Common myeloid progenitor, CD34-positive (primary cell): ENCODE results near the gene CCNQ.

Experiments
- CTCF ChIA-PET: fragments of 350-600 bp; sonication (Branson Sonifier 250); formaldehyde crosslinking; loops from one replicate; lab custom pipeline; 2021; ENCODE audit warnings: antibody characterized with exemption; lab: Charles Lee
- POLR2A ChIA-PET: fragments of 350-600 bp; sonication (Branson Sonifier 250); formaldehyde crosslinking; loops from one replicate; lab custom pipeline; 2021; ENCODE audit warnings: antibody characterized with exemption; lab: Charles Lee
- DNase-seq, 3 donors: peaks; one replicate each; pipeline versions ENCODE4 v3.0.0 to v3.0.0-alpha.2; 2013
- H3K27ac ChIP-seq, 2 experiments: 1 replicate in 1 of 2; 2 replicates in 1 of 2; pipeline ENCODE4 v1.7.0; 2013; ENCODE audit warnings: inconsistent platforms in 2 of 2, low read length in 2 of 2, mild to moderate bottlenecking in 2 of 2, low read depth in 1 of 2, moderate library complexity in 1 of 2; ENCODE audit not compliant: severe bottlenecking in 2 of 2, insufficient read depth in 1 of 2, poor library complexity in 1 of 2
- H3K27me3 ChIP-seq, 5 experiments: replicated peaks in 2 of 5; 1 replicate in 3 of 5; 2 replicates in 2 of 5; pipeline versions ENCODE4 v1.6.1 to v1.7.0; 2013; ENCODE audit warnings: low read length in 4 of 5, mild to moderate bottlenecking in 2 of 5, moderate library complexity in 2 of 5, inconsistent platforms in 1 of 5; ENCODE audit not compliant: insufficient read depth in 5 of 5, control insufficient read depth in 4 of 5
- H3K36me3 ChIP-seq, 4 experiments: 1 replicate in 2 of 4; 2 replicates in 2 of 4; pipeline versions ENCODE4 v1.6.1 to v1.7.0; 2013; ENCODE audit warnings: low read length in 3 of 4, control low read depth in 1 of 4, mild to moderate bottlenecking in 1 of 4; ENCODE audit not compliant: control insufficient read depth in 4 of 4, insufficient read depth in 4 of 4
- H3K4me1 ChIP-seq, 4 experiments: 1 replicate in 3 of 4; 2 replicates in 1 of 4; pipeline versions ENCODE4 v1.6.1 to v1.7.1; 2013; ENCODE audit warnings: low read length in 3 of 4, mild to moderate bottlenecking in 3 of 4, control low read depth in 1 of 4, inconsistent platforms in 1 of 4, moderate library complexity in 1 of 4; ENCODE audit not compliant: control insufficient read depth in 4 of 4, insufficient read depth in 4 of 4; ENCODE audit errors: control extremely low read depth in 1 of 4
- H3K4me3 ChIP-seq, 7 experiments: 1 replicate in 4 of 7; 2 replicates in 3 of 7; pipeline versions ENCODE4 v1.5.1 to v1.7.0; 2013; ENCODE audit warnings: mild to moderate bottlenecking in 7 of 7, low read length in 6 of 7, moderate library complexity in 6 of 7, inconsistent platforms in 2 of 7, low read depth in 2 of 7, control low read depth in 1 of 7; ENCODE audit not compliant: insufficient read depth in 4 of 7, control insufficient read depth in 1 of 7; ENCODE audit errors: extremely low read depth in 1 of 7
- H3K9me3 ChIP-seq, 5 experiments: 1 replicate in 4 of 5; 2 replicates in 1 of 5; pipeline versions ENCODE4 v1.6.1 to v1.7.1; 2013; ENCODE audit warnings: low read length in 4 of 5, mild to moderate bottlenecking in 2 of 5, inconsistent platforms in 1 of 5, low read depth in 1 of 5, moderate library complexity in 1 of 5; ENCODE audit not compliant: control insufficient read depth in 4 of 5, insufficient read depth in 2 of 5; ENCODE audit errors: control extremely low read depth in 1 of 5
- WGBS: methylation state at CpG from one replicate; pipeline ENCODE4 v1.1.5; 2013; ENCODE audit not compliant: insufficient coverage; 5-methylcytosine and 5-hydroxymethylcytosine counted together

Gene CCNQ

GRCh38 chrX:153547195-153547594 lies 51.7 kb downstream of the CCNQ start:
- Histone ChIP-seq H3K27ac (no peak overlapping the region), H3K27me3 (peaks cover 0 to 21% (median 0%) of the 10 kb centered on the region in 5 experiments), H3K4me3 (no peak overlapping the region), H3K36me3 (no peaks in the 10 kb centered on the region), H3K9me3 (no peaks in the 10 kb centered on the region), H3K4me1 (no peaks in the 10 kb centered on the region)
- ChIA-PET CTCF (interaction anchor here (1.9 kb wide), 1 partner anchor 8 kb away, joined by 6 read pairs; no protein-coding TSS in a partner anchor), POLR2A (no interaction called here)
- peak in 1 of 3 donors; percentile 10 for DNase-seq
- 66% methylated on average over 7 of the region's 7 CpGs for WGBS

- Histone ChIP-seq H3K27ac (no peak overlapping the region), H3K9me3 (no peaks in the 10 kb centered on the region), H3K4me3 (no peak overlapping the region), H3K36me3 (no peaks in the 10 kb centered on the region), H3K27me3 (peaks cover 0 to 25% (median 0%) of the 10 kb centered on the region in 5 experiments), H3K4me1 (no peaks in the 10 kb centered on the region)
- WGBS: 93% methylated on average over 11 of the region's 11 CpGs
- POLR2A ChIA-PET: no interaction called here
- DNase-seq: no peak
- CTCF ChIA-PET: interaction anchor here (0.5 to 1.9 kb wide), 2 partner anchors 8 to 365 kb away, joined by 3 to 6 read pairs; no protein-coding TSS in a partner anchor
Observed at GRCh38 chrX:153546386-153546785, 52.6 kb downstream of the CCNQ start.

- DNase-seq: no peak
- Histone ChIP-seq H3K27ac (no peak overlapping the region), H3K4me1 (no peaks in the 10 kb centered on the region), H3K27me3 (peaks cover 0 to 40% (median 0%) of the 10 kb centered on the region in 5 experiments), H3K36me3 (no peaks in the 10 kb centered on the region), H3K9me3 (no peaks in the 10 kb centered on the region), H3K4me3 (no peak overlapping the region)
- 76% methylated on average over 6 of the region's 8 CpGs for WGBS
- ChIA-PET POLR2A (no interaction called here), CTCF (interaction anchor here (0.9 kb wide), 1 partner anchor 91 kb away, joined by 3 read pairs; no protein-coding TSS in a partner anchor)
Observed at GRCh38 chrX:153544727-153545126, 54.2 kb downstream of the CCNQ start.

GRCh38 chrX:153539979-153540358 lies 59.0 kb downstream of the CCNQ start:
- H3K4me1 ChIP-seq: no peaks in the 10 kb centered on the region
- DNase-seq: no peak
- no peaks in the 10 kb centered on the region for H3K9me3 ChIP-seq
- no peak overlapping the region for H3K4me3 ChIP-seq
- CTCF ChIA-PET: interaction anchor here (0.5 to 5.7 kb wide), 16 partner anchors 10 to 310 kb away, joined by 3 to 59 read pairs (median 4); partner anchors contain the start of gene DUSP9
- WGBS: 78% methylated on average over 9 of the region's 9 CpGs
- H3K27me3 ChIP-seq: peaks cover 0 to 31% (median 0%) of the 10 kb centered on the region in 5 experiments
- POLR2A ChIA-PET: interaction anchor here (0.6 kb wide), 1 partner anchor 189 kb away, joined by 3 read pairs; no protein-coding TSS in a partner anchor
- H3K27ac ChIP-seq: no peak overlapping the region
- H3K36me3 ChIP-seq: no peaks in the 10 kb centered on the region

- Histone ChIP-seq H3K4me3 (no peak overlapping the region), H3K27me3 (peaks cover 0 to 31% (median 0%) of the 10 kb centered on the region in 5 experiments), H3K9me3 (no peaks in the 10 kb centered on the region), H3K27ac (no peak overlapping the region), H3K4me1 (no peaks in the 10 kb centered on the region), H3K36me3 (no peaks in the 10 kb centered on the region)
- peak; percentile 27 to 63 (median 59) for DNase-seq
- WGBS: 51% methylated on average over 27 of the region's 31 CpGs
- ChIA-PET POLR2A (interaction anchor here (0.6 kb wide), 1 partner anchor 190 kb away, joined by 3 read pairs; no protein-coding TSS in a partner anchor), CTCF (interaction anchor here (0.6 to 5.7 kb wide), 20 partner anchors 10 to 598 kb away, joined by 3 to 59 read pairs (median 4); partner anchors contain the start of genes DUSP9 and PNCK)
Observed at GRCh38 chrX:153539171-153539978, 59.6 kb downstream of the CCNQ start.

GRCh38 chrX:153538424-153538823 lies 60.5 kb downstream of the CCNQ start:
- DNase-seq: no peak
- POLR2A ChIA-PET: no interaction called here
- Histone ChIP-seq H3K4me1 (no peaks in the 10 kb centered on the region), H3K36me3 (no peaks in the 10 kb centered on the region), H3K9me3 (no peaks in the 10 kb centered on the region), H3K27me3 (peaks cover 0 to 31% (median 0%) of the 10 kb centered on the region in 5 experiments), H3K4me3 (no peak overlapping the region), H3K27ac (no peak overlapping the region)
- 92% methylated on average over 17 of the region's 17 CpGs for WGBS
- CTCF ChIA-PET: interaction anchor here (1.0 to 5.7 kb wide), 8 partner anchors 11 to 597 kb away, joined by 3 to 59 read pairs (median 9); partner anchors contain the start of genes DUSP9 and PNCK
